Endodermal cell (in vitro differentiated cells): ENCODE measurements around the gene PLXNC1. TPM values are rescaled to one million over a fixed set of nuclear protein-coding genes. Genes with fewer than 3 reads are reported as not detected.

Experiments
- DNase-seq: peaks from one replicate; pipeline ENCODE4 v3.0.0-alpha.2; 2017
- H3K27ac ChIP-seq: 2 replicates; pipeline ENCODE4 v1.5.1; 2013; ENCODE audit warnings: mild to moderate bottlenecking, low read depth, low read length, moderate library complexity
- H3K27me3 ChIP-seq: 2 replicates; pipeline ENCODE4 v1.6.1; 2013; ENCODE audit warnings: mild to moderate bottlenecking, low read length, moderate library complexity; ENCODE audit not compliant: insufficient read depth, control insufficient read depth, poor library complexity, severe bottlenecking
- H3K36me3 ChIP-seq: 2 replicates; pipeline ENCODE4 v1.7.0; 2013; ENCODE audit warnings: mild to moderate bottlenecking, low read length, moderate library complexity; ENCODE audit not compliant: control insufficient read depth, insufficient read depth
- H3K4me1 ChIP-seq: one replicate; pipeline ENCODE4 v1.7.0; 2013; ENCODE audit warnings: low read length; ENCODE audit not compliant: control insufficient read depth, insufficient read depth
- H3K4me3 ChIP-seq: 2 replicates; pipeline ENCODE4 v1.5.1; 2013; ENCODE audit warnings: mild to moderate bottlenecking, low read length, moderate library complexity
- H3K9ac ChIP-seq: 2 replicates; pipeline ENCODE4 v1.6.1; 2013; ENCODE audit warnings: mild to moderate bottlenecking, low read length, moderate library complexity; ENCODE audit not compliant: poor library complexity, severe bottlenecking; ENCODE audit errors: extremely low read depth
- H3K9me3 ChIP-seq: 2 replicates; pipeline ENCODE4 v1.6.1; 2013; ENCODE audit warnings: mild to moderate bottlenecking, low read length, moderate library complexity; ENCODE audit not compliant: control insufficient read depth
- H3K27ac Mint-ChIP-seq: 2 replicates; pipeline ENCODE4 v1.8.0; 2020; ENCODE audit warnings: mixed read lengths
- H3K27me3 Mint-ChIP-seq: 2 replicates; pipeline ENCODE4 v1.8.0; 2021; ENCODE audit warnings: mild to moderate bottlenecking, mixed read lengths; ENCODE audit not compliant: insufficient read depth
- H3K36me3 Mint-ChIP-seq: 2 replicates; pipeline ENCODE4 v1.8.0; 2020; ENCODE audit warnings: low read depth, mixed read lengths
- H3K4me1 Mint-ChIP-seq: 2 replicates; pipeline ENCODE4 v1.8.0; 2020; ENCODE audit warnings: mixed read lengths
- H3K4me3 Mint-ChIP-seq: 2 replicates; pipeline ENCODE4 v1.8.0; 2020; ENCODE audit warnings: mild to moderate bottlenecking, moderate library complexity, mixed read lengths
- H3K9me3 Mint-ChIP-seq: 2 replicates; pipeline ENCODE4 v1.8.0; 2020; ENCODE audit warnings: mild to moderate bottlenecking, mixed read lengths
- CTCF ChIP-seq: fragments of 200-600 bp; sonication (generic); conservative IDR thresholded peaks from 2 replicates; pipeline ENCODE4 v1.5.0; 2021; ENCODE audit warnings: antibody characterized with exemption, mild to moderate bottlenecking
- WGBS, 2 experiments: methylation state at CpG; one replicate each; pipeline versions ENCODE4 v1.1.5 to v1.1.7; 2013; ENCODE audit warnings: missing lambda C conversion rate in 2 of 2, mixed read lengths in 1 of 2; ENCODE audit not compliant: insufficient coverage in 1 of 2, insufficient read length in 1 of 2; 5-methylcytosine and 5-hydroxymethylcytosine counted together
- total RNA-seq, 2 donors: library from RNA; stranded (reverse); fragmentation: NEBNext Ultra II Directional in 1 of 2; extraction: Animal tissue kit (Norgen Biotek cat#: 25700) in 1 of 2; gene quantifications; 2 replicates in 1 of 2; 3 replicates in 1 of 2; pipeline ENCODE4 v1.2.1, GENCODE V29; 2021

PLXNC1 gene
- total RNA-seq, 2 donors from 2014 or later, result 1.6 to 1.9 TPM

GRCh38 chr12:94258593-94258992, 110.2 kb downstream of the PLXNC1 start:
- TF ChIP-seq CTCF, result no peak
- no peak overlapping the region for H3K4me3 ChIP-seq
- no peaks in the 10 kb centered on the region for H3K36me3 ChIP-seq
- DNase-seq, result no peak
- H3K9ac ChIP-seq, result no peak overlapping the region
- Mint-ChIP-seq H3K4me3 (no peak overlapping the region), H3K9me3 (no peaks in the 10 kb centered on the region), H3K27ac (no peak overlapping the region), H3K27me3 (peaks cover under 1% of the 10 kb centered on the region), H3K36me3 (no peaks in the 10 kb centered on the region), H3K4me1 (peaks cover 43% of the 10 kb centered on the region)
- H3K27me3 ChIP-seq, result no peaks in the 10 kb centered on the region
- 92% methylated on average over 1 of the region's 2 CpGs; no CpG with 5 or more reads in 1 of the 2 experiments for WGBS, 2 experiments
- H3K9me3 ChIP-seq, result no peaks in the 10 kb centered on the region
- H3K27ac ChIP-seq, result no peak overlapping the region
- H3K4me1 ChIP-seq, result no peaks in the 10 kb centered on the region

GRCh38 chr12:94260017-94260416, 111.6 kb downstream of the PLXNC1 start:
- H3K4me1 Mint-ChIP-seq, result peaks cover 48% of the 10 kb centered on the region
- no peaks in the 10 kb centered on the region for H3K9me3 ChIP-seq
- WGBS, 2 experiments, result 97% methylated on average over 2 of the region's 3 CpGs; no CpG with 5 or more reads in 1 of the 2 experiments

GRCh38 chr12:94260717-94261116, 112.3 kb downstream of the PLXNC1 start:
- DNase-seq, result no peak
- Mint-ChIP-seq H3K4me1 (peaks cover 45% of the 10 kb centered on the region), H3K4me3 (no peak overlapping the region), H3K36me3 (no peaks in the 10 kb centered on the region), H3K27me3 (peaks cover 6% of the 10 kb centered on the region), H3K9me3 (no peaks in the 10 kb centered on the region), H3K27ac (peak overlapping the region; percentile 11)
- WGBS, 2 experiments, result 71 to 75% methylated on average over 13 of the region's 13 CpGs
- Histone ChIP-seq H3K27ac (no peak overlapping the region), H3K9ac (no peak overlapping the region), H3K4me1 (no peaks in the 10 kb centered on the region), H3K36me3 (no peaks in the 10 kb centered on the region), H3K9me3 (no peaks in the 10 kb centered on the region), H3K4me3 (no peak overlapping the region), H3K27me3 (no peaks in the 10 kb centered on the region)
- TF ChIP-seq CTCF, result no peak

More at GRCh38 chr12:94260017-94260416, 111.6 kb downstream of the PLXNC1 start:
- Histone ChIP-seq H3K4me3 (no peak overlapping the region), H3K27ac (no peak overlapping the region), H3K36me3 (no peaks in the 10 kb centered on the region), H3K4me1 (no peaks in the 10 kb centered on the region), H3K27me3 (no peaks in the 10 kb centered on the region), H3K9ac (no peak overlapping the region)
- H3K27me3 Mint-ChIP-seq, result peaks cover 6% of the 10 kb centered on the region
- no peak overlapping the region for H3K27ac Mint-ChIP-seq
- H3K4me3 Mint-ChIP-seq, result no peak overlapping the region
- H3K36me3 Mint-ChIP-seq, result no peaks in the 10 kb centered on the region
- DNase-seq, result no peak
- TF ChIP-seq CTCF, result no peak
- no peaks in the 10 kb centered on the region for H3K9me3 Mint-ChIP-seq
